ENCODE data around the gene PPTC7. TPM values are rescaled to one million over a fixed set of nuclear protein-coding genes. Genes with fewer than 3 reads are reported as not detected.

PPTC7 gene
- total and polyA plus RNA-seq, 2 of the 13 experiments (the other 11 are each of a cell fraction or from before 2014, with no cell fraction given) = 4.8 to 12.3 TPM

GRCh38 chr12:110501752-110502738, 81.1 kb downstream of the PPTC7 start, which contains the start of the genes RAD9B and VPS29:
TSS of gene RAD9B (plus strand) at chr12:110502331. CDS start at chr12:110502338, 7 bp downstream.
TSS of gene VPS29 (minus strand) at chr12:110502111. CDS start at chr12:110502051, 60 bp downstream.
- TSS peak; percentile 83 for BruUV-seq (replicated peaks)
- Histone ChIP-seq H3K27me3 (ENCODE audit: control insufficient read depth in 1 of 2, insufficient read depth in 2 of 2, low read length in 2 of 2) (peaks cover 0 to 3% of the 10 kb centered on the region in 2 experiments; a peak in 1 of 5 replicates), H2AFZ (ENCODE audit: low read length) (peak within 1 kb of the TSS; percentile 85), H3K9ac (ENCODE audit: insufficient read depth, low read depth, low read length) (peak within 1 kb of the TSS; percentile 92), H3K27ac (ENCODE audit: extremely low read length, insufficient read depth, low read length) (peak within 1 kb of the TSS; percentile 89), H4K20me1 (ENCODE audit: insufficient read depth, low read length) (no peaks in the 10 kb centered on the region; the same call in none of the 2 replicates), H3K9me3 (ENCODE audit: low read length) (no peaks in the 10 kb centered on the region), H3K4me1 (ENCODE audit: insufficient read depth, low read length) (peaks cover 30% of the 10 kb centered on the region), H3K36me3 (replicated peaks in 1 of 2; ENCODE audit: control insufficient read depth in 1 of 2, insufficient read depth in 2 of 2, low read length in 2 of 2) (0 out of 5 replicates have a peak, but pooled peaks cover 0 to 3% of the 10 kb centered on the region in 2 experiments), H3K79me2 (ENCODE audit: insufficient read depth, low read length) (peaks cover 38% of the 10 kb centered on the region), H3K4me2 (ENCODE audit: low read depth, low read length) (peak within 1 kb of the TSS; percentile 89), H3K4me3 (replicated peaks in 1 of 3; ENCODE audit: insufficient read depth in 1 of 3, low read depth in 2 of 3, low read length in 3 of 3) (peak within 1 kb of the TSS; percentile 84 to 95 (median 86))
- peak; percentile 94 for DNase-seq (ENCODE audit: low spot score)
- intact Hi-C loops (cut with micrococcal nuclease; ENCODE audit: unreplicated experiment) = loop anchor here (5.0 kb wide), 1 partner anchor 50 kb away; the partner anchor contains the start of gene ARPC3
- 47% methylated on average over 25 of the region's 61 CpGs for WGBS (ENCODE audit: low lambda C conversion rate)
- ATAC-seq = peak; percentile 99
- in situ Hi-C loops (cut with HindIII; ENCODE audit: extremely low pct_ligation_motif_present, low pct_unique_long_range_greater_than_20kb) = no loop called here
- ChIA-PET POLR2A (interaction anchor here (1.1 to 3.8 kb wide), 5 partner anchors 21 to 378 kb away, joined by 3 to 36 read pairs (median 6); partner anchors contain the start of genes ARPC3, FAM216A, GPN3 and IFT81), CTCF (ENCODE audit: low intra/inter-chr PET ratio, low total read pairs) (no interaction called here)
- FAIRE-seq = peak; percentile 42
- TF ChIP-seq SNAPC5 (CRISPR knock-in tag; IDR thresholded peaks at IDR 0.05; ENCODE audit: borderline replicate concordance) (peak; percentile 94; the same call in 1 of the 2 replicates), AKAP8 (CRISPR knock-in tag; IDR thresholded peaks at IDR 0.05) (peak; percentile 81; the same call in 1 of the 2 replicates), HOXD1 (CRISPR knock-in tag; IDR thresholded peaks at IDR 0.05) (peak; percentile 66), ZNF280D (CRISPR knock-in tag; IDR thresholded peaks at IDR 0.05) (peak; percentile 98), KDM4B (CRISPR knock-in tag; IDR thresholded peaks at IDR 0.05) (peak; percentile 31; the same call in 1 of the 2 replicates), NR3C1 (CRISPR knock-in tag; IDR thresholded peaks at IDR 0.05) (no peak), SALL1 (CRISPR knock-in tag; IDR thresholded peaks at IDR 0.05) (peak; percentile 98), RERE (CRISPR knock-in tag; IDR thresholded peaks at IDR 0.05; ENCODE audit: low read depth) (peak; percentile 73; the same call in 1 of the 2 replicates), MBNL3 (CRISPR knock-in tag; conservative IDR thresholded peaks at IDR 0.05) (no peak), ZNF317 (CRISPR knock-in tag; IDR thresholded peaks at IDR 0.05) (peak; percentile 92), AGO2 (optimal IDR thresholded peaks at IDR 0.05; ENCODE audit: low read depth, low read length) (peak; percentile 80)
